HUDEP-2 (cell line): ENCODE results near the gene GGT7.
"Not testable (repeated sequence)": the region's sequence is repeated elsewhere in the genome, so short reads cannot be mapped to it uniquely, and the experiment has no call there.

Experiments
- DNase-seq, 76 experiments: peaks; one replicate each; lab custom pipeline; 2025; ENCODE audit not compliant: unreplicated experiment in 76 of 76; lab: John Stamatoyannopoulos, UW

Gene GGT7, protein sequence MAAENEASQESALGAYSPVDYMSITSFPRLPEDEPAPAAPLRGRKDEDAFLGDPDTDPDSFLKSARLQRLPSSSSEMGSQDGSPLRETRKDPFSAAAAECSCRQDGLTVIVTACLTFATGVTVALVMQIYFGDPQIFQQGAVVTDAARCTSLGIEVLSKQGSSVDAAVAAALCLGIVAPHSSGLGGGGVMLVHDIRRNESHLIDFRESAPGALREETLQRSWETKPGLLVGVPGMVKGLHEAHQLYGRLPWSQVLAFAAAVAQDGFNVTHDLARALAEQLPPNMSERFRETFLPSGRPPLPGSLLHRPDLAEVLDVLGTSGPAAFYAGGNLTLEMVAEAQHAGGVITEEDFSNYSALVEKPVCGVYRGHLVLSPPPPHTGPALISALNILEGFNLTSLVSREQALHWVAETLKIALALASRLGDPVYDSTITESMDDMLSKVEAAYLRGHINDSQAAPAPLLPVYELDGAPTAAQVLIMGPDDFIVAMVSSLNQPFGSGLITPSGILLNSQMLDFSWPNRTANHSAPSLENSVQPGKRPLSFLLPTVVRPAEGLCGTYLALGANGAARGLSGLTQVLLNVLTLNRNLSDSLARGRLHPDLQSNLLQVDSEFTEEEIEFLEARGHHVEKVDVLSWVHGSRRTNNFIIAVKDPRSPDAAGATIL

DNA sequence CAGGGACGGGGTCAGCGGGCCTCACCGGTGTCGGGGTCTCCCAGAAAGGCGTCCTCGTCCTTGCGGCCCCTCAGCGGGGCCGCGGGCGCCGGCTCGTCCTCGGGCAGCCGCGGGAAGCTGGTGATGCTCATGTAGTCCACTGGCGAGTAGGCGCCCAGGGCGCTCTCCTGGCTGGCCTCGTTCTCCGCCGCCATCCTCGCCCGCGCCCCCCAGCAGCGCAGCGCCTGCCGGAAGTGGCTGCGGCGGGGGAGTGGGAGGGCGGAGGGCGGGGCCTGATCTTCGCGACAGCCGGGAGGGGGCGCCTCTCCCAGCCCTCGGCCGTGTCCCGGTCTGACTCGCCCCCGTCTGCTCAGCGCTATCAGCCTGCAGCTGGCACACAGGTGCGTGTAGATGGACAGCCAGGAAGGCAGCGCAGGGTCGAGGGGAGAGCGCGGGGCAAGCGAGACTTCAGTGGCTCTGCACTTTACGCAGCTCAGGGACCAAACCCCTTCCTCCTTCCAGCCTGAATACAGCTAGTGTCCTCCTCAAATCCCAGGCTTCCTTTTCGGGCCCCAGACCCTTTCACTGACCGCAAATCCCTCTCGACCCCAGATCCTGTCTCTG is at the start of gene GGT7:
Gene GGT7, minus strand, starts transcription at position 235 of the 603 bp plus-strand sequence. Its CDS starts 41 bp downstream, at position 194.
- peak in 70 of 76 experiments; percentile 9 to 81 (median 60) for DNase-seq

GRCh38 chr20:34921436-34921835 is 48.8 kb upstream of the GGT7 start:
- no peak for DNase-seq

GRCh38 chr20:34920055-34920454 is 47.4 kb upstream of the GGT7 start:
- no peak for DNase-seq

GRCh38 chr20:34916774-34917354 is 44.2 kb upstream of the GGT7 start:
- no peak for DNase-seq

DNA sequence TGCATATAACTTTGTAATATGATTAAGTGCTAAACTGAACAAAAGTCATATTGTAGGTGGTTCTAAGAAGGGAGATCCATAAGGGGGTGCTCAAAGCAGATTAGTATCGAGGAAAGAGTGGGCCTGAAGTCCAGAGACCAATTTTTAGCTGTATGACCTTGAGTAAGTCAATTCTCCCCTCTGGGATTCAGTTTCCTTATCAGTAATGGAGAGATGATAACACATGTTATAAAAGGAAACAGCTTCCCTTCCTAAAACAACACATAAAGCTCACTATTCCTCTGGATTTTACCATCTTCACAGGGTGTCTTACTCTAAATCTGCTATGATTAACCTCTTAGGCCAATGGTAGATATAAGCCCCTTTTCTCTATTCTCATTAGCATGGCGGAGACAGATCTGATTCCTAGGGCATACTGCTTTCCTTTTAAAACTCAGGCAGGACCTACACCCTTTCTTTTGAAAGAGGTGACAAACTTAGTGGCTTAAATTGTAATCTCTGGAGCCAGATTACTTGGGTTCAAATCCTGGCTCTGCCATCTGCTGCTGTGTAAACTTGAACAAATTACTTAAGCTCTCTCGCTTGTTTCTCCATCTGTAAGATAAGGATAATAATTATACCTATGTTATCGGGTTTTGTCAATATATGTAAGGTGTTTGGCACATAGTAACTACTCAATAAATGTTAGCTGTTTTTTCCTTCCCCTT is 43.2 kb upstream of the GGT7 start:
- DNase-seq: no peak

GRCh38 chr20:34915131-34915530 is 42.5 kb upstream of the GGT7 start:
- no peak for DNase-seq

DNA sequence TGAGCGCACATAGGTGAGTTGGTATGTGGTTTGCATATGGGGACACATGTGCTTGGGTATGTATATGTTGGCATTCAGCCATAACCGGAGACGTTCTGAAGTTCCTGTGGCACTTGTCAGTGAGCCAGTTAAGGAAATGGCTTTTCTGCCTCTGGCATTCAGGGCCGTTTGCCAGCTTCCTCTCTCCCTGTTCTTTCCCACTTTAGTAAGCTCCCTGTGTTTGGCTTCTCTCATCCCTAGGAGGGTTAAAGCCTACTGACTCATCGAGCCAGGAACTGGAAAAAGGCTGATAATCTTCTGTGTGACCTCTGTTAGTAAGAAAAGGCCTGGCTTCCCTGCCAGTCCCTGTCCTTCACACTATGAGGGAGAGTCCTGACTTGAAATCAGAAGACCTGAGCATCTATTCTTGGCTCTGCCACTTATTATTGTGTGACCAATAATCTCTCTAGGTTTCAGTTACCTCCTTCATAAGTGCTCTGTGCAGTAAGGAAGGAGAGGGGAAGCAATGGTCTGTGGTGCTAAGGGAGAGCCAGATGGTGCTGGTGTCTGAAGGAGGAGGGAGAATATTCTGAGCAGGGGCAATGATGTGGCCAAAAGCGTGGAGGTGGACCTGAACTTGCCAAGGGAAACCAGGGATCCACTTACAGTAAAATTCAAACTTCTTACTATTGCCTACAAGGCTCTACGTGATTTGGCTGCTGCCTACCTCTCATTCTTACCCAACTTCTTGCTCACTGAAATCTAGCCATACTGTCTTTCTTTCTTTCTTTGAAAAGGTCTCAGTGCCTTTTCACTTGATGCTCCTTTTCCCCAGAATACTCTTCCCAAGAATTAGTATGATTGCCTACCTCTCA is 35.2 kb upstream of the GGT7 start:
- peak in 22 of 76 experiments; percentile 2 to 48 (median 17) for DNase-seq

DNA sequence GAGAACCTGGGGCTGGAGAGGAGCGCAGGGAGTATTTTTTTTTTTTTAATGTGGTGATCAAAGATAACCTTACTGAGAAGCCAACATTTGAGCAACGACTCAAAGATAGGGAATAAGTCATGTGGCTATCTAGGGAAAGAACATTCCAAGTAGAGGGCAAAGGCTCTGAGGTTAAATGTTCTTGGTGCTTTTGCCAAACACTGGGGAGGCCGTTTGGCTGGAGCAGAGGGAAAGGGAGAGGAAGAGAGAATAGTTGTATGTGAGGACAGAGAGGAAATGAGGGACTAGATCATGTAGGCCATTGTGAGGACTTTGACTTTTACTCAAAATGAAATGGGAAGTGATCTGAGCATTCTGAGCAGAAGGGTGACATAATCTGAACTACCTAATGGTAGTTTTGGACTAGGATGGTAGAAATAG is 31.6 kb upstream of the GGT7 start:
- DNase-seq: peak in 18 of 76 experiments; percentile 3 to 52 (median 21)

GRCh38 chr20:34898731-34899130 is 26.1 kb upstream of the GGT7 start:
- DNase-seq: not testable (repeated sequence)

- not testable (repeated sequence) for DNase-seq
Observed at GRCh38 chr20:34898129-34898528, 25.5 kb upstream of the GGT7 start.

GRCh38 chr20:34896086-34896621 is 23.5 kb upstream of the GGT7 start:
- no peak for DNase-seq

GRCh38 chr20:34895465-34895864 is 22.8 kb upstream of the GGT7 start:
- DNase-seq: no peak

DNA sequence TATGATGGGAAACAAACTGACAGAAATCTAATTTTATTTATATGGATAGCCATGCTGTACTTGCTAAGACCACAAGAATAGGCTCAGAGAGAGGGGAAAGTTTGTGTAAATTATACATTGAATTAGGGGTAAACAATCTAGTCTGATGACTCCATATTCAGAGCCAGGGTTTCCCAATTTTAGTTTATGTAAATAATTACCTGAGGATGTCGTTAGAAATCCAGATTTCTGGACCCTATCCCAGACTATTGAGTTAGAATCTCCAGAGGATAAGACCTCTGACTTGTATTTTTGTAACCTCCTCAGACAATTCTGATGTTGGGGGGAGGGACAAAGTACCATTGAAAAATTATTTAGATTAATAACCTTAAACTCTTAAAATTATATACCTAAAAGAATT is 22.1 kb upstream of the GGT7 start:
- DNase-seq: no peak

GRCh38 chr20:34892671-34893070 is 20.0 kb upstream of the GGT7 start:
- no peak for DNase-seq

DNA sequence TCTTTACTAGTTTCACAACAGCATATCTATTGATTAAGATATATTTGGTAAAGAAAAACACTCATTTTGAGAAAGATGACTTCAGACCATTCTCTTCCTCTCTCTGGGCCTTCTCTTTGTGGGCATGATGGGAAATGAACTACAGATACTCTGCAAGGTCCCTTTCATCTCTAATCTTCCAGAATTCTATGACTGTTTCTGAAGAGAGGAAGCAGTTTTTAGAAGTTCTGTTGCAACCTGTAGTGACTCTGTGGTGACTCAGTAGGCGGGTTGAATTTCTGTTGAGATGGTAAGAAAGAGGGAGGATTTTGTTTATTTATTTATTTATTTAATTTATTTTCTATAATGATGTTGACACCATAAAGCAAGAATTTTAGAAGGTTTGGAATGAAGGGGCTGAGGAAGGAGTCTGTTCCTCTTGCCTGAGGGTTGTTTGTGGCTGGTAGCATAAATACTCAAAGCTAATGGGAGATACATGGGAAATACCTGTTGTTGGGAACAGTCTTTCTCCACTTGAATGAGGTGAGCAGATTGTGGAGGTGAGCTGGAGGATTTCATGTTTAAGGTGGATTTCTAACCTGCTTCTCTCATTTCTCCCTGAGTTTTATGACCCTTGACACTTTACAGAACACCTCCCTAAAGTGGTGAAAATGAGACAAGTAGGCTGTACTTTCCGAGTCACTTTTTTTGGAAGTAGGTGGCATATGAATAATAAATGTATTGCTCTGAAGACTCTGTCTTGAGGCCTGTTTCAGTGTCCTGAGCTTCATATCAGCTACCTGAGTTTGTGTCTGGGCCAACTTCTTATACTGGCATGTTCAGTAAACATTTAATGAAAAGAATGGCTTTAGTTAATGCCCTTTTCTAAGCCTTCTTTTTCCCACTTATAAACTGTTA is 18.8 kb upstream of the GGT7 start:
- DNase-seq: peak in 2 of 76 experiments; percentile 9 to 26

GRCh38 chr20:34888468-34888867 is 15.8 kb upstream of the GGT7 start:
- peak in 34 of 76 experiments; percentile 5 to 73 (median 34) for DNase-seq

GRCh38 chr20:34887023-34887422 is 14.4 kb upstream of the GGT7 start:
- no peak for DNase-seq

DNA sequence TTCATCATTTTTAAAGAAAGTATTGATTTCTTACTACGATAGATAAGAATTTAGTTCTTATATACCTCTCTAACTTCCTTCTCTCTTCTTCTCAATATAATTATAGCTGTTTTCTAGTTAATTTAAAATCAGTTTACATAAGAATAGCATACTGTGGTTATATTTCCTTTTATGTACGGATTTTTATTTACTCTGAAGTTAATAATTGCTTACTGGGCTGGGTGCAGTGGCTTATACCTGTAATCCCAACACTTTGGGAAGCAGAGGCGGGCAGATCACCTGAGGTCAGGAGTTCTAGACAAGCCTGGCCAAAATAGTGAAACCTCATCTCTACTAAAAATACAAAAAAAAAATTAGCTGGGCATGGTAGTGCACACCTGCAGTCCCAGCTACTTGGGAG is 13.5 kb upstream of the GGT7 start:
- DNase-seq: no peak
